H1 (cell line): ENCODE data around the gene SFRP5. TPM values are rescaled to one million over a fixed set of nuclear protein-coding genes. Genes with fewer than 3 reads are reported as not detected.

Experiments
- CTCF ChIA-PET: fragments of 300-600 bp; sonication (Branson Sonifier 250); formaldehyde crosslinking; loops from one replicate; lab custom pipeline; 2021; ENCODE audit not compliant: partially characterized antibody; lab: Charles Lee
- POLR2A ChIA-PET: fragments of 300-600 bp; sonication (Branson Sonifier 250); formaldehyde crosslinking; loops from one replicate; lab custom pipeline; 2021; ENCODE audit warnings: inconsistent platforms; ENCODE audit not compliant: partially characterized antibody; lab: Charles Lee
- DNase-seq, 2 experiments: peaks; one replicate each; pipeline versions ENCODE4 v3.0.0 to v3.0.0-alpha.2; 2010 to 2022; ENCODE audit warnings: low spot score in 2 of 2, low read depth in 1 of 2, mixed read lengths in 1 of 2
- FAIRE-seq: peaks from 2 replicates; lab custom pipeline; 2011; peaks lifted over from hg19 to GRCh38; lab: Jason Lieb, UNC
- H2AFZ ChIP-seq: 2 replicates; pipeline ENCODE4 v1.8.1; 2012; ENCODE audit warnings: low read length, inconsistent platforms
- H2AK5ac ChIP-seq: 2 replicates; pipeline ENCODE4 v1.6.1; 2013; ENCODE audit warnings: low read depth, low read length
- H2BK120ac ChIP-seq: replicated peaks from 2 replicates; pipeline ENCODE3; 2013; ENCODE audit warnings: low read depth, low read length, inconsistent platforms
- H2BK12ac ChIP-seq: 2 replicates; pipeline ENCODE4 v1.6.1; 2013; ENCODE audit warnings: low read depth, low read length
- H2BK15ac ChIP-seq: 2 replicates; pipeline ENCODE4 v1.6.1; 2013; ENCODE audit warnings: low read length
- H2BK20ac ChIP-seq: 2 replicates; pipeline ENCODE4 v1.6.1; 2013; ENCODE audit warnings: low read length
- H2BK5ac ChIP-seq: 2 replicates; pipeline ENCODE4 v1.6.1; 2013; ENCODE audit warnings: low read depth, low read length
- H3K14ac ChIP-seq: 2 replicates; pipeline ENCODE4 v1.6.1; 2013; ENCODE audit warnings: inconsistent platforms; ENCODE audit not compliant: insufficient read length
- H3K18ac ChIP-seq: 2 replicates; pipeline ENCODE4 v1.6.1; 2013; ENCODE audit warnings: low read length; ENCODE audit errors: extremely low read depth
- H3K23ac ChIP-seq: 2 replicates; pipeline ENCODE4 v1.6.1; 2013; ENCODE audit warnings: inconsistent platforms; ENCODE audit not compliant: insufficient read length
- H3K23me2 ChIP-seq: 2 replicates; pipeline ENCODE4 v1.6.1; 2013; ENCODE audit warnings: low read depth, low read length
- H3K27ac ChIP-seq: 2 replicates; pipeline ENCODE4 v1.6.1; 2011; ENCODE audit warnings: low read depth, low read length, inconsistent platforms
- H3K27me3 ChIP-seq, 4 experiments: replicated peaks in 1 of 4; 1 replicate in 1 of 4; 2 replicates in 3 of 4; pipeline versions ENCODE4 v1.6.1 to v1.8.1; 2011 to 2013; ENCODE audit warnings: low read length in 3 of 4, mild to moderate bottlenecking in 3 of 4, inconsistent platforms in 2 of 4, mixed read lengths in 2 of 4, moderate library complexity in 1 of 4; ENCODE audit not compliant: control insufficient read depth in 3 of 4, insufficient read depth in 3 of 4; ENCODE audit errors: extremely low read depth in 1 of 4
- H3K36me3 ChIP-seq, 4 experiments: 2 replicates each; pipeline versions ENCODE4 v1.6.1 to v1.8.1; 2011 to 2013; ENCODE audit warnings: mild to moderate bottlenecking in 4 of 4, low read length in 3 of 4, moderate library complexity in 2 of 4, control low read depth in 1 of 4, inconsistent platforms in 1 of 4; ENCODE audit not compliant: insufficient read depth in 4 of 4, control insufficient read depth in 2 of 4
- H3K4ac ChIP-seq: replicated peaks from 2 replicates; pipeline ENCODE3; 2013; ENCODE audit warnings: low read length, low read depth, mixed read lengths, inconsistent platforms; ENCODE audit not compliant: insufficient read length
- H3K4me1 ChIP-seq, 4 experiments: replicated peaks in 1 of 4; 1 replicate in 1 of 4; 2 replicates in 3 of 4; pipeline versions ENCODE4 v1.6.1 to v1.8.1; 2011 to 2013; ENCODE audit warnings: low read length in 3 of 4, inconsistent platforms in 2 of 4, mixed read lengths in 1 of 4; ENCODE audit not compliant: insufficient read depth in 4 of 4, control insufficient read depth in 3 of 4
- H3K4me2 ChIP-seq, 2 experiments: 2 replicates each; pipeline versions ENCODE4 v1.6.1 to v1.8.1; 2011 to 2013; ENCODE audit warnings: low read depth in 2 of 2, low read length in 2 of 2, control low read depth in 1 of 2, inconsistent platforms in 1 of 2, mild to moderate bottlenecking in 1 of 2; ENCODE audit not compliant: insufficient read depth in 1 of 2
- H3K4me3 ChIP-seq, 4 experiments: fragments of 200-600, 300-600 bp in 1 of 4; sonication (generic), shearing (Covaris generic), sonication (Bioruptor Twin) in 1 of 4; 2 replicates each; pipeline versions ENCODE4 v1.5.1 to v1.8.1; 2011 to 2016; ENCODE audit warnings: low read length in 4 of 4, low read depth in 3 of 4, control low read depth in 2 of 4, inconsistent platforms in 2 of 4, mild to moderate bottlenecking in 2 of 4, mixed read lengths in 1 of 4, moderate library complexity in 1 of 4; ENCODE audit not compliant: insufficient read depth in 2 of 4; ENCODE audit errors: extremely low read depth in 1 of 4
- H3K56ac ChIP-seq: replicated peaks from 2 replicates; pipeline ENCODE3; 2013; ENCODE audit warnings: low read depth, mild to moderate bottlenecking, mixed read lengths, low read length, inconsistent platforms; ENCODE audit not compliant: insufficient read length
- H3K79me1 ChIP-seq: 2 replicates; pipeline ENCODE4 v1.6.1; 2013; ENCODE audit warnings: low read depth, low read length, control low read depth
- H3K79me2 ChIP-seq, 2 experiments: 2 replicates each; pipeline versions ENCODE4 v1.6.1 to v1.8.1; 2012 to 2013; ENCODE audit warnings: low read length in 2 of 2, mild to moderate bottlenecking in 2 of 2, inconsistent platforms in 1 of 2; ENCODE audit not compliant: insufficient read depth in 2 of 2, control insufficient read depth in 1 of 2
- H3K9ac ChIP-seq, 4 experiments: replicated peaks in 1 of 4; 1 replicate in 1 of 4; 2 replicates in 3 of 4; pipeline versions ENCODE4 v1.6.1 to v1.8.1; 2011 to 2013; ENCODE audit warnings: low read depth in 3 of 4, low read length in 3 of 4, control low read depth in 2 of 4, mild to moderate bottlenecking in 2 of 4, moderate library complexity in 2 of 4, inconsistent platforms in 1 of 4; ENCODE audit errors: extremely low read depth in 1 of 4
- H3K9me3 ChIP-seq, 2 experiments: 2 replicates each; pipeline versions ENCODE4 v1.6.1 to v1.8.1; 2012 to 2013; ENCODE audit warnings: mild to moderate bottlenecking in 2 of 2, moderate library complexity in 2 of 2, control low read depth in 1 of 2, inconsistent platforms in 1 of 2, low read depth in 1 of 2, low read length in 1 of 2, mixed read lengths in 1 of 2; ENCODE audit not compliant: insufficient read depth in 2 of 2
- H4K20me1 ChIP-seq, 2 experiments: replicated peaks in 1 of 2; 2 replicates each; pipeline versions ENCODE3 to v1.8.1; 2011 to 2013; ENCODE audit warnings: inconsistent platforms in 2 of 2, low read length in 2 of 2, mild to moderate bottlenecking in 1 of 2; ENCODE audit not compliant: insufficient read depth in 2 of 2, control insufficient read depth in 1 of 2
- H4K5ac ChIP-seq: 2 replicates; pipeline ENCODE4 v1.6.1; 2013; ENCODE audit warnings: low read length, low read depth, mixed read lengths, inconsistent platforms; ENCODE audit not compliant: insufficient read length
- H4K8ac ChIP-seq: 2 replicates; pipeline ENCODE4 v1.8.0; 2013; ENCODE audit warnings: mild to moderate bottlenecking, moderate library complexity, low read length, inconsistent platforms; ENCODE audit not compliant: insufficient read depth; ENCODE audit errors: extremely low read depth
- H4K91ac ChIP-seq: replicated peaks from 2 replicates; pipeline ENCODE3; 2013; ENCODE audit warnings: low read length, mixed read lengths, inconsistent platforms; ENCODE audit not compliant: insufficient read length
- ATF2 ChIP-seq: IDR thresholded peaks from 2 replicates; pipeline ENCODE4 v1.6.1; 2012; ENCODE audit warnings: low read length, inconsistent platforms
- CHD1 ChIP-seq: IDR thresholded peaks from 2 replicates; pipeline ENCODE4 v1.6.1; 2012; ENCODE audit warnings: low read depth, low read length, improper control_type of control experiment
- CTCF ChIP-seq, 3 experiments: IDR thresholded peaks; 1 replicate in 2 of 3; 2 replicates in 1 of 3; pipeline versions ENCODE4 v1.5.1 to v1.6.1; 2011; ENCODE audit warnings: low read length in 3 of 3, mild to moderate bottlenecking in 3 of 3, inconsistent platforms in 2 of 3, low read depth in 1 of 3, moderate library complexity in 1 of 3; ENCODE audit not compliant: insufficient read depth in 1 of 3; ENCODE audit errors: control extremely low read depth in 1 of 3
- EGR1 ChIP-seq: IDR thresholded peaks from 2 replicates; pipeline ENCODE4 v1.6.1; 2011; ENCODE audit warnings: low read depth, low read length, borderline replicate concordance
- GTF2F1 ChIP-seq: IDR thresholded peaks from 2 replicates; pipeline ENCODE4 v1.6.1; 2012; ENCODE audit warnings: low read depth, low read length, improper control_type of control experiment, borderline replicate concordance
- POLR2A ChIP-seq, 2 experiments: IDR thresholded peaks; 1 replicate in 1 of 2; 2 replicates in 1 of 2; pipeline ENCODE4 v1.6.1; 2011; ENCODE audit warnings: low read depth in 2 of 2, low read length in 2 of 2, mild to moderate bottlenecking in 2 of 2; ENCODE audit errors: control extremely low read depth in 1 of 2
- SIRT6 ChIP-seq: IDR thresholded peaks from one replicate; pipeline ENCODE4 v1.7.1; 2012; ENCODE audit warnings: low read length, inconsistent platforms
- SIX5 ChIP-seq: IDR thresholded peaks from 2 replicates; pipeline ENCODE4 v1.6.1; 2011; ENCODE audit warnings: mild to moderate bottlenecking, low read depth, low read length
- SRF ChIP-seq: IDR thresholded peaks from 2 replicates; pipeline ENCODE4 v1.6.1; 2011; ENCODE audit warnings: mild to moderate bottlenecking, low read depth, low read length, moderate library complexity
- TAF1 ChIP-seq: IDR thresholded peaks from 2 replicates; pipeline ENCODE4 v1.6.1; 2011; ENCODE audit warnings: mild to moderate bottlenecking, low read depth, low read length
- TAF7 ChIP-seq: optimal IDR thresholded peaks from 2 replicates; pipeline ENCODE3; 2011; ENCODE audit warnings: low read depth, mild to moderate bottlenecking, inconsistent platforms, low read length, moderate library complexity, borderline replicate concordance
- WGBS, 2 experiments: shearing (Covaris generic) in 1 of 2; methylation state at CpG; one replicate each; pipeline versions ENCODE4 v1.1.6 to v1.1.7; 2013 to 2015; ENCODE audit warnings: low lambda C conversion rate in 2 of 2, mixed read lengths in 2 of 2, inconsistent platforms in 1 of 2, low coverage in 1 of 2, missing lambda C conversion rate in 1 of 2; ENCODE audit not compliant: insufficient replicate concordance in 2 of 2, insufficient coverage in 1 of 2, insufficient read length in 1 of 2; ENCODE audit errors: extremely low coverage in 1 of 2, missing lambda C conversion rate in 1 of 2; 5-methylcytosine and 5-hydroxymethylcytosine counted together
- polyA plus RNA-seq, 7 experiments: library from polyadenylated mRNA; depleted of rRNA in 3 of 7; stranded (reverse) in 5 of 7; unstranded in 2 of 7; fragments of >200 nt in 5 of 7; fragments of 200-250 nt in 2 of 7; gene quantifications; 1 replicate in 5 of 7; 2 replicates in 1 of 7; 4 replicates in 1 of 7; pipeline versions ENCODE4 v1.2.1 to v1.2.3, GENCODE V29; 2011 to 2013; ENCODE audit warnings: missing spikeins in 2 of 7, mixed read lengths in 2 of 7
- total RNA-seq: library from RNA; stranded (reverse); fragmentation: NEBNext Ultra II Directional; extraction: Animal tissue kit (Norgen Biotek cat#: 25700); gene quantifications from 2 replicates; pipeline ENCODE4 v1.2.1, GENCODE V29; 2021

Gene SFRP5
- total and polyA plus RNA-seq, 2 of the 8 experiments (the other 6 are each of a cell fraction or from before 2014, with no cell fraction given) = 3.9 to 5.9 TPM

GRCh38 chr10:97814996-97815395 is 43.2 kb upstream of the SFRP5 start:
- no peak overlapping the region for H3K27ac ChIP-seq
- H3K79me2 ChIP-seq = no peaks in the 10 kb centered on the region
- no peak overlapping the region for H4K8ac ChIP-seq
- no peak overlapping the region for H3K56ac ChIP-seq
- no peaks in the 10 kb centered on the region for H3K79me1 ChIP-seq
- H2BK120ac ChIP-seq = no peak overlapping the region
- FAIRE-seq = no peak
- H4K5ac ChIP-seq = no peak overlapping the region
- no peak overlapping the region for H3K18ac ChIP-seq
- H3K9me3 ChIP-seq = no peaks in the 10 kb centered on the region
- no peak overlapping the region for H2BK12ac ChIP-seq
- H3K23me2 ChIP-seq = no peaks in the 10 kb centered on the region
- no peaks in the 10 kb centered on the region for H3K36me3 ChIP-seq
- DNase-seq = no peak
- H4K20me1 ChIP-seq = no peaks in the 10 kb centered on the region
- no peak overlapping the region for H3K4me2 ChIP-seq
- no peak overlapping the region for H2BK20ac ChIP-seq
- H3K23ac ChIP-seq = no peak overlapping the region
- no peak overlapping the region for H3K9ac ChIP-seq
- WGBS, 2 experiments = 85% methylated on average over 5 of the region's 5 CpGs; no CpG with 5 or more reads in 1 of the 2 experiments
- H2AFZ ChIP-seq = no peak overlapping the region
- no peak overlapping the region for H4K91ac ChIP-seq
- H2BK5ac ChIP-seq = no peak overlapping the region
- no peak overlapping the region for H3K14ac ChIP-seq
- H3K4ac ChIP-seq = no peak overlapping the region
- H3K27me3 ChIP-seq = no peaks in the 10 kb centered on the region
- no peak overlapping the region for H2AK5ac ChIP-seq
- POLR2A ChIA-PET = no interaction called here
- H3K4me1 ChIP-seq = 0 out of 7 replicates have a peak, but pooled peaks cover 0 to 3% (median 0%) of the 10 kb centered on the region in 4 experiments
- H3K4me3 ChIP-seq = no peak overlapping the region
- CTCF ChIA-PET = interaction anchor here (0.5 to 1.7 kb wide), 2 partner anchors 23 to 138 kb away, joined by 4 to 5 read pairs; no protein-coding TSS in a partner anchor
- H2BK15ac ChIP-seq = no peak overlapping the region
- TF ChIP-seq CHD1 (no peak), EGR1 (no peak), TAF1 (no peak), TAF7 (no peak), SIRT6 (no peak), SIX5 (no peak), ATF2 (no peak), GTF2F1 (no peak), POLR2A (IDR thresholded peaks at IDR 0.05; ENCODE audit: control extremely low read depth in 1 of 2, low read depth in 2 of 2, low read length in 2 of 2) (no peak), SRF (no peak), CTCF (IDR thresholded peaks at IDR 0.05; ENCODE audit: control extremely low read depth in 1 of 3, insufficient read depth in 1 of 3, low read depth in 1 of 3, low read length in 3 of 3) (no peak)
